PC-3 (cell line): Measurements from ENCODE around the gene IL10RB.

Experiments
- EZH2 ChIP-seq: fragments of 300-600 bp; sonication (generic); IDR thresholded peaks from one replicate; pipeline ENCODE4 v1.6.1; 2017; ENCODE audit warnings: antibody characterized with exemption, mild to moderate bottlenecking, low read length; ENCODE audit not compliant: unreplicated experiment
- EZH2phosphoT487 ChIP-seq: fragments of 300-600 bp; sonication (generic); IDR thresholded peaks from 2 replicates; pipeline ENCODE4 v1.6.1; 2018; ENCODE audit warnings: mild to moderate bottlenecking, antibody characterized with exemption, low read length, borderline replicate concordance
- TF ChIP-seq, protein P1 (sequence below): fragments of 300-600 bp; sonication (generic); conservative IDR thresholded peaks from 2 replicates; pipeline ENCODE4 v1.5.1; 2017; ENCODE audit warnings: antibody characterized with exemption, low read depth, mild to moderate bottlenecking, low read length

DNA sequence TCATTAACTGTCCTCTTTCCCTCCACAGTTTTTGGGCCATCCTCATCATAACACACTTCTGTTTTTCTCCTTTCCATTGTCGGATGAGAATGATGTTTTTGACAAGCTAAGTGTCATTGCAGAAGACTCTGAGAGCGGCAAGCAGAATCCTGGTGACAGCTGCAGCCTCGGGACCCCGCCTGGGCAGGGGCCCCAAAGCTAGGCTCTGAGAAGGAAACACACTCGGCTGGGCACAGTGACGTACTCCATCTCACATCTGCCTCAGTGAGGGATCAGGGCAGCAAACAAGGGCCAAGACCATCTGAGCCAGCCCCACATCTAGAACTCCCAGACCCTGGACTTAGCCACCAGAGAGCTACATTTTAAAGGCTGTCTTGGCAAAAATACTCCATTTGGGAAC is 30.0 kb downstream of the IL10RB start:
- TF ChIP-seq, protein P1, sequence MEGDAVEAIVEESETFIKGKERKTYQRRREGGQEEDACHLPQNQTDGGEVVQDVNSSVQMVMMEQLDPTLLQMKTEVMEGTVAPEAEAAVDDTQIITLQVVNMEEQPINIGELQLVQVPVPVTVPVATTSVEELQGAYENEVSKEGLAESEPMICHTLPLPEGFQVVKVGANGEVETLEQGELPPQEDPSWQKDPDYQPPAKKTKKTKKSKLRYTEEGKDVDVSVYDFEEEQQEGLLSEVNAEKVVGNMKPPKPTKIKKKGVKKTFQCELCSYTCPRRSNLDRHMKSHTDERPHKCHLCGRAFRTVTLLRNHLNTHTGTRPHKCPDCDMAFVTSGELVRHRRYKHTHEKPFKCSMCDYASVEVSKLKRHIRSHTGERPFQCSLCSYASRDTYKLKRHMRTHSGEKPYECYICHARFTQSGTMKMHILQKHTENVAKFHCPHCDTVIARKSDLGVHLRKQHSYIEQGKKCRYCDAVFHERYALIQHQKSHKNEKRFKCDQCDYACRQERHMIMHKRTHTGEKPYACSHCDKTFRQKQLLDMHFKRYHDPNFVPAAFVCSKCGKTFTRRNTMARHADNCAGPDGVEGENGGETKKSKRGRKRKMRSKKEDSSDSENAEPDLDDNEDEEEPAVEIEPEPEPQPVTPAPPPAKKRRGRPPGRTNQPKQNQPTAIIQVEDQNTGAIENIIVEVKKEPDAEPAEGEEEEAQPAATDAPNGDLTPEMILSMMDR: no peak
- no peak for TF ChIP-seq EZH2
- no peak for TF ChIP-seq EZH2phosphoT487
